ENCODE data around the gene SMARCD1.

Gene SMARCD1

GRCh38 chr12:50057000-50057841 is 27.9 kb upstream of the SMARCD1 start, which contains the start of gene ASIC1:
Gene ASIC1 (plus strand): TSS chr12:50057596. CDS start chr12:50058767, 1,171 bp downstream.
- DNase-seq, result peak; percentile 89

DNA sequence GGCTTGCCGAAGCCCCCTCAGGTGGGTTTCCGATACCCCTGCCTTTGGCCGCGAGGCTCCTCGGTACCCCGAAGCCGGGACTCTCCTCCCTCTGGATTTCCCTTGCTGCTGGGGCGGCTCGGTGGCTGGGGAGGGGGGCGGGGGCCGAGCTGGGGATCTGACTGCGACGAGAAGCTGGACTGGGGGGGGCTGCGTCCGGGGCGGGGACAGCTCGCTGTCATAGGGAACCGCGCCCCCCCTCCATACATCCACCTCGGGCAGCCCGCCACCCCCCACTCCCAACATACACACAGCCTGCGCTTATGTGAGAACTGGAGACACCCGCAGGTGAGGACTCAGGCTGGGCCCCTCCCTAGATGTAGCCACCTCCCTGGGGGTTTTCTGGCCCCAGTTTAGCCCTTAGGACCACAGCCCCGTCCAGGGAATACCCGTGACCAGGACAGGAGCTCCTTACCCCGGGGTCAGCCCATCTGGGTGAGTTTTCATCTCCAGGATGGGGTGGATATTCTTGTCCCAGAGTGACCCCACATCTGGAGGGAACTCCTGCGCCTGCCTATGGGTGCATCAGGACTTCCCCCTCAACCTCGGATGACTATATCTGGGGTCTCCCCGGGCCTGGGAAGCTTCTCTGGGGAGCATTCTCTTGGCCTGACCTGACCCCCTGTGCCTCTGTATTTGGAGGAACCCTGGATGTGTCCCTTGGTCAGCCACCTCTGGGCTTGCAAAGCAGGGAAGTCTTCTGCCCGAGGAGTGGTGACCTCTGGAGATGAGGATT is 27.1 kb upstream of the SMARCD1 start:
- no peak for DNase-seq

DNA sequence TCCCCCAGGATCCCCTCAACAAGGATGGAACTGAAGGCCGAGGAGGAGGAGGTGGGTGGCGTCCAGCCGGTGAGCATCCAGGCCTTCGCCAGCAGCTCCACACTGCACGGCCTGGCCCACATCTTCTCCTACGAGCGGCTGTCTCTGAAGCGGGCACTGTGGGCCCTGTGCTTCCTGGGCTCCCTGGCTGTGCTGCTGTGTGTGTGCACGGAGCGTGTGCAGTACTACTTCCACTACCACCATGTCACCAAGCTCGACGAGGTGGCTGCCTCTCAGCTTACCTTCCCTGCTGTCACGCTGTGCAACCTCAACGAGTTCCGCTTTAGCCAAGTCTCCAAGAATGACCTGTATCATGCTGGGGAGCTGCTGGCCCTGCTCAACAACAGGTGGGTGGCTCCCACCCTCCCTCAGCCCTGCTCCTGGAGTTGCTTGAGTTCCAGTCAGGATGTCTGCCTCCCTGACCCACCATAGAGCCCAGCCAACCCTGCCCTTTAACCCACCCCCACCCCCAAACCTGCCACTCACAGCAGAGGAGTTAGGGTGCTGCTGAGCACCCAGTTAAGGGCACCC is 26.3 kb upstream of the SMARCD1 start:
- no peak for DNase-seq

GRCh38 chr12:50059440-50060119 is 25.6 kb upstream of the SMARCD1 start:
- no peak for DNase-seq

- no peak for DNase-seq
Observed at GRCh38 chr12:50060120-50060468, 25.0 kb upstream of the SMARCD1 start.

DNA sequence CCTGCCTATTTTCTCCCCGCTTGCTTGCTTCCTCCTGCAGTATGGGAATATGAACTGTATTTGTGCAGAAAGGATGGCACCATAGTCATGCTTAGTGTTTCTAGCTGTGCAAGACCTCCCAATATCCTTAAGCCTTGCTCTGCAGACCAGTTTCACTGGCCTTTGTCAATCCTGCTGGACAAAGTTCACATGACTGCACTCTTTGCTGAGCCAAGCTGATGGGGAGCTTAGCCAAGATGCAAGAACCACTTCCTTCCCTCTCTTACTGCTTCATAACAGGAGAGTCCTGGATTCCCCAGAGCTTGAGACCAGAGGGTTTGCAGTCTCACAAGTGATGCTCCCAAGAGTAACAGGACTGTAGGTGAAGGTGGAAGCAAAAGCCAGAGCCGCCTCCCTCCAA is 24.0 kb upstream of the SMARCD1 start:
- no peak for DNase-seq

DNA sequence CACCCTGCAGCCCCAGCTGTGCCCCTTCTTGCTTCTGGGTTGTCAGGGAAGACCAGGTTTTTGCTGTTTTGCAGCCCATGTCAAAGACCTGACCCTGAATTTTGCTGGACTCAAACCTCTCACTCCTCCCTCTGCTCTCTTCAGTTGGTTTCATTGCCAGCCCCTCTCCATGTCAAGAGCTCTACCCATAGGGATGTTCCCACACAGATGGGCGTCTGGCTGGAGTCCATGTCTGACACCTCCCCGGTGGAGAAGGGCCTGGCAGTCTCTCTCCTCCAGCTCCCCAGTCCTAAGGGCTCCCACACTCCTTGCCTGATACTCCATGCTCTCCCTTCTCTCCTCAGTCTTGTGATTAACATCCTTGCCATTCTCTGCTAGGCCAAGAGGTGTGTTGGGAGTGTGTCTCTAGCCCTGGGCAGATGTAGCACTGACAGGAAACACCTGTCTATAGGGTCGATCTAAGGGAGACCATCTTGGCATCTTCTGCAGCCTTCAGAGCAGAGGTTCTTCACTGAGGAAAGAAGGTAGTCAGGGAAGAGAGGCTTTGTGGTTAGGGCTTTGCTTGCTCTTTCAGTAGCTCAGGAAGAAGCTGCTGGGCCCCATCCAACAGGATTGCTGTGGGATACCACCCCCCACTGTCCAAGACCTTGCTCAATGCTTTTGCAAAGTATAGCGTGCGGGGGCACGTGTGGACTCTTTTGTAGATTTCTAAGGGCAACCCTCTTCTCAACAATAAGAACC is 23.0 kb upstream of the SMARCD1 start:
- no peak for DNase-seq

DNA sequence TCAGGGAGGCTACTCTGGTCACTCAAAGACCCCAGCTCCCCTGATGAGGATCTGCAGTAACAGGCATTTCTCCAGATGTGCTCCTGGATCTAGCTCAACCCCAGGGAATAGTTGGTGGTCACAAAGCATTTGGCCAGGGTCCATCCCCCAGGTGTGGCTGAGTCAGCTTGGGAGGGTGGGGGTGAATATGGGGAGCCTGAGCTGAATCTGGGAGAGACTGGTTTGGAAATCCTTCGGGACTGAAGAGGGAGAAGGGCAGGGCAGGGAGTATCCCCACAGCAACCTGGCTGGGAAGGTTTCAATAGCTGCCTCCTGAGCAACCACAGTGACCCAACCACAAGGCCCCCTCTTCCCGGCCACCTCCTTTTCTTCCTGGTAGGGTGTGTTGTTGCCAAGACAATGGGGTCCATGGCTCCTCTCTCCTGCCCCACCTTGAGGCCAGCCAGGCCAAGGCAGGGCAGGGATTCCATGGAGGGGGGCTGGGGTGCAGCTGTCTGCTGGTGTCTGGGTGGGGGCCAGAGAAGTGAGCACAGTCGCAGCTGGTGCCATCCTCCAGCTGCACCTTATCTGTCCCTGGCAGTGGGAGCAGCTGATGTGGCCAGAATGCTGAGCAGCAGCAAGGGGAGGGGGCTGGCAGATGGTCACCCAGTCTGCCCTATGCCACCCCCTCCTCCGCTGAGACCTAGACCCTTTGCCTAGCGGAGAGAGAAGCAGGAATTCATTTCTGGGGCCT is 22.2 kb upstream of the SMARCD1 start:
- DNase-seq, result peak; percentile 71

DNA sequence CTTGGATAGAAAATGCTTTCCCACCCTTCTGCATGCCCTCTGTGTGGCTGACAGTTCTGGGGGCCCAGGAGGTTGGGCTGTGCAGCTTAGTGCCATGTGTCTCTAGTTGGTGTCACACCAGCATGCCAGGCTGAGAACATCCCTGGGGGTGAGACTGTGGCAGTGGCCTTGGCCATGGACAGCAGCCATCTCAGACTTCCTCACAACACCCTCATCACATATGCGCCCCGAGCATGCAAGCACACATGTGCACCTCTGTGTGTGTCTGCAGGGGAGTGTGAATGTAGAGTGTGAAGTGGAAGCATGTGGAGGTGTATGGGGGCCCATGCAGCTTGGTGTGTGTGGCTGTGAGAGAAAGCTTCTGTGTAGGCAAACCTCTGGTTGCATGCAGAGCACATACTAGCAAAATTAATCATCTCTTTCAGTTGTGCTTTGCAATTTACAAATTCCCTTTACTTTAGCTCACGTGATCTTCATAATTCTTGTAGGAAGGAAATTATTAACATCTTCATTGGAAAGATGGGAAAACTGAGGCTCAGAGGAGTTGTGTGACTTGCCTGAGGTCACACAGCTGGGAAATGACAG is 19.3 kb upstream of the SMARCD1 start:
- DNase-seq, result no peak

DNA sequence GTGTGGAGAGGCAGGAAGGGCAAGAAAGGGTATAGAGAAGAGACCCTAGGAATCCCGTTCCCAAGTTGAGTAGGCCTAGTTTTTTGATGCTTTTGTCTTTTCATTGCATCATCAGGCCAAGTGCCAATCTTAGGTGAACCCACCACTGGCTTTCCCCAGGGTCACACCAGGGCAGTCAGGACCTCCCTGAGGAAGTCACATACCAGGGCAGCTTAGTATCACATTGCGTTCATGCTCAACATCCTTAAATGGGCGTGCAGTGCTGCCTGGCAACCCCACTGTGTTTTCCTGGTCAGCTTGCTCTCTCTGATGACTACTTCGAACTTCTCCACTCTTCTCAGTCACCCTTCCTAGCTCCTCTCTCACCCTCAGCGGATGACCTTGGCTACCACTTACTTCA is 18.7 kb upstream of the SMARCD1 start:
- DNase-seq, result no peak

GRCh38 chr12:50069069-50069468 is 16.1 kb upstream of the SMARCD1 start:
- DNase-seq, result no peak

DNA sequence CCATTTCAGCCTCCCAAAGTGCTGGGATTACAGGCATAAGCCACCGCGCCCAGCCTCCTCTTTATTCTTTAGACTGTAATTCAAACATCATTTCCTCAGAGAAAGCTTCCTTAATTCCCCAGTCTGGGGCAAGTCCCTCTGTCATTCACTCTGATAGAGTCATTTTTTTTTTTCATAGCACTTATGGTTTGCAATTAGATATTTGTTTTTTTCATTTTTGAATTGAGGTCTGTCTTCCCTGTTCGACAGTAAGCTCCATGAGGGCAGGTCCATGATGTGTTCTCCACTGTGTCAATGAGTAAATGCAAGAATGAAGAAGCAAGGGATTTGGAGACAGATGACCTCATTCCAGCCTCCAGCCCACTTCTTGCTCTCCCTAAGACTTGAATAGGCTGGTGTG is 15.6 kb upstream of the SMARCD1 start:
- no peak for DNase-seq

- DNase-seq, result peak; percentile 89
Observed at GRCh38 chr12:50070314-50071060, 14.7 kb upstream of the SMARCD1 start.

- DNase-seq, result no peak
Observed at GRCh38 chr12:50072198-50072907, 12.8 kb upstream of the SMARCD1 start.

- DNase-seq, result no peak
Observed at GRCh38 chr12:50073206-50073605, 11.9 kb upstream of the SMARCD1 start.

DNA sequence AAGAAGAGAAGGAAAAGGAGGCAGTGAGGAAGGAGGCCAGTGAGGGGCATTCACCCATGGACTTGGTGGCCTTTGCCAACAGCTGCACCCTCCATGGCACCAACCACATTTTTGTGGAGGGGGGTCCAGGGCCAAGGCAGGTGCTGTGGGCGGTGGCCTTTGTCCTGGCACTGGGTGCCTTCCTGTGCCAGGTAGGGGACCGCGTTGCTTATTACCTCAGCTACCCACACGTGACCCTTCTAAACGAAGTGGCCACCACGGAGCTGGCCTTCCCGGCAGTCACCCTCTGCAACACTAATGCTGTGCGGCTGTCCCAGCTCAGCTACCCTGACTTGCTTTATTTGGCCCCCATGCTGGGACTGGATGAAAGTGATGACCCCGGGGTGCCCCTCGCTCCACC is 11.4 kb upstream of the SMARCD1 start:
- no peak for DNase-seq

DNA sequence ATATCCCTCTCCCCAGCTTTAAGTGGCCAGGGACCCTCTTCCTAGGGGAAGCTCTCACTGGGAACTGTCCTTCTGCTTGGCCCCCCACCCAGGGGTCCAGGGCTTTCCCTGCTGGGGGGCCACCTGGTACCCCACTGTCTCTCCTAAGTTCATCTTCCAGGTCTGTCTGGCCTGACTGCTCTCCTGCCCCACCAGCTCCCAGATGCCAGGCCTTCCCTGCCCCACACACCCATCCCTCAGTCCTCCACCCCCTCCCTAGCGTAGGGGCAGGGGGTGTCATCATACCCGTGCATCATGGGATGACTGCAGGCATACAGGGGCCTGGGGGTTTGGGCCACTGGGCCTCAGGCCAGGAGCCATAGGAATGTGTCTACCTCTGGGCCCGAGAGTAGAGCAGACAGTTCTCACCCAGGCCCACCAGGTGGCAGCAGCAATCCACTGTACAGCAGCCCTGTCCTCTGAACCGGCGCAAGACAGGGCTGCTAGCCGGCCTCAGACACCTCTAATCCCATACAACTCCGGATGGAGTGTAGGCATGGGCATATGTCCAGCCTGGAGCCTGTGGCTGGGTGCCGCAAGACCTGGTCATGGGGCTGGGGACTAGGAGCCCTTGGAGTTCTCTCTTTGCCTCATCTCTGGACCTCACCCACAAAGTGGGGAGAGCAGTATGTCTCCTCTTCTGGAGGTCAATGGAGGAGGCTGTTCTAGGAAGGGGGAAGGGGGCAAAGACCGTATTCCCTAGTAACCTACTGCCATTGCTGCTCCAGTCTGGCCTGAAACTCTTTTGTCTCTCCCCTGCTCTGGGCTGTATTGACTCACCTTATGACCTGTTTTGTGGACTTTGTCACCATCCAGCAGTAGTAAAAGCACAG is 10.0 kb upstream of the SMARCD1 start:
- DNase-seq, result peak; percentile 89

- DNase-seq, result no peak
Observed at GRCh38 chr12:50075808-50076170, 9.4 kb upstream of the SMARCD1 start.

- DNase-seq, result no peak
Observed at GRCh38 chr12:50077099-50077498, 8.0 kb upstream of the SMARCD1 start.

Measured in right hindlimb (tissue), 1 donor.